Activated CD8-positive, alpha-beta T cell treated with anti-CD3 and anti-CD28 coated beads, Interleukin-2, amount 10 ng/mL, durations not matched to agents 7 days and 5 days (primary cell): ENCODE results near the gene ZSWIM6. TPM values are rescaled to one million over a fixed set of nuclear protein-coding genes. Genes with fewer than 3 reads are reported as not detected.

Experiments used
- ATAC-seq: fragments of 150-1000 bp; cut with Tn5 transposase; one replicate; pipeline ENCODE4 v1.10.0; 2021; ENCODE audit warnings: moderate library complexity
- CTCF ChIA-PET: fragments of 350-600 bp; sonication (Branson Sonifier 250); formaldehyde crosslinking; loops from one replicate; lab custom pipeline; 2021; ENCODE audit warnings: antibody characterized with exemption; lab: Charles Lee
- POLR2A ChIA-PET: fragments of 350-600 bp; sonication (Branson Sonifier 250); formaldehyde crosslinking; loops from one replicate; lab custom pipeline; 2021; ENCODE audit warnings: antibody characterized with exemption; lab: Charles Lee
- DNase-seq: peaks from one replicate; pipeline ENCODE4 v3.0.0-alpha.2; 2020
- H3K27ac Mint-ChIP-seq: one replicate; pipeline ENCODE4 v1.8.0; 2021; ENCODE audit warnings: mild to moderate bottlenecking, mixed read lengths
- H3K27me3 Mint-ChIP-seq: one replicate; pipeline ENCODE4 v1.8.0; 2021; ENCODE audit warnings: low read depth, mixed read lengths
- H3K36me3 Mint-ChIP-seq: one replicate; pipeline ENCODE4 v1.8.0; 2021; ENCODE audit warnings: low read depth, mixed read lengths
- H3K4me1 Mint-ChIP-seq: one replicate; pipeline ENCODE4 v1.8.0; 2021; ENCODE audit warnings: low read depth, mixed read lengths
- H3K4me3 Mint-ChIP-seq: one replicate; pipeline ENCODE4 v1.8.0; 2021; ENCODE audit warnings: mild to moderate bottlenecking, mixed read lengths
- H3K9me3 Mint-ChIP-seq: one replicate; pipeline ENCODE4 v1.8.0; 2022; ENCODE audit warnings: mixed read lengths; ENCODE audit not compliant: insufficient read depth
- total RNA-seq, 2 experiments: library from RNA; stranded (reverse); gene quantifications; one replicate each; pipeline ENCODE4 v1.2.3, GENCODE V29; 2021

ZSWIM6 gene
- total RNA-seq, 2 experiments from 2014 or later: 2.5 to 2.6 TPM

GRCh38 chr5:61352180-61352579 lies 20.1 kb downstream of the ZSWIM6 start:
- ATAC-seq (no peak), DNase-seq (no peak)
- ChIA-PET POLR2A (no interaction called here), CTCF (no interaction called here)
- Mint-ChIP-seq H3K27me3 (no peaks in the 10 kb centered on the region), H3K27ac (no peak overlapping the region), H3K4me1 (no peaks in the 10 kb centered on the region), H3K4me3 (no peak overlapping the region), H3K9me3 (no peaks in the 10 kb centered on the region), H3K36me3 (peaks cover 4% of the 10 kb centered on the region)

GRCh38 chr5:61352612-61353156 lies 20.6 kb downstream of the ZSWIM6 start:
- Mint-ChIP-seq H3K36me3 (peaks cover 4% of the 10 kb centered on the region), H3K4me3 (no peak overlapping the region), H3K9me3 (peaks cover under 1% of the 10 kb centered on the region), H3K4me1 (no peaks in the 10 kb centered on the region), H3K27ac (no peak overlapping the region), H3K27me3 (no peaks in the 10 kb centered on the region)
- ATAC-seq: no peak
- DNase-seq: no peak
- ChIA-PET POLR2A (no interaction called here), CTCF (interaction anchor here (1.1 kb wide), 1 partner anchor 305 kb away, joined by 3 read pairs; no protein-coding TSS in a partner anchor)

GRCh38 chr5:61353293-61353692 lies 21.2 kb downstream of the ZSWIM6 start:
- no peaks in the 10 kb centered on the region for H3K4me1 Mint-ChIP-seq
- no peak for DNase-seq
- peaks cover 4% of the 10 kb centered on the region for H3K36me3 Mint-ChIP-seq
- ChIA-PET POLR2A (no interaction called here), CTCF (interaction anchor here (1.1 kb wide), 1 partner anchor 304 kb away, joined by 3 read pairs; no protein-coding TSS in a partner anchor)
- H3K27me3 Mint-ChIP-seq: no peaks in the 10 kb centered on the region
- no peak for ATAC-seq
- peaks cover 6% of the 10 kb centered on the region for H3K9me3 Mint-ChIP-seq
- no peak overlapping the region for H3K4me3 Mint-ChIP-seq
- no peak overlapping the region for H3K27ac Mint-ChIP-seq

- peaks cover 6% of the 10 kb centered on the region for H3K9me3 Mint-ChIP-seq
- H3K36me3 Mint-ChIP-seq: peaks cover 4% of the 10 kb centered on the region
- ChIA-PET CTCF (no interaction called here), POLR2A (no interaction called here)
- H3K27ac Mint-ChIP-seq: no peak overlapping the region
- DNase-seq (no peak), ATAC-seq (no peak)
- H3K4me1 Mint-ChIP-seq: no peaks in the 10 kb centered on the region
- H3K27me3 Mint-ChIP-seq: no peaks in the 10 kb centered on the region
- H3K4me3 Mint-ChIP-seq: no peak overlapping the region
Measured at GRCh38 chr5:61354199-61354598, 22.1 kb downstream of the ZSWIM6 start.

GRCh38 chr5:61357745-61358144 lies 25.7 kb downstream of the ZSWIM6 start:
- DNase-seq (no peak), ATAC-seq (no peak)
- Mint-ChIP-seq H3K27me3 (no peaks in the 10 kb centered on the region), H3K36me3 (peaks cover 4% of the 10 kb centered on the region), H3K27ac (no peak overlapping the region), H3K4me1 (no peaks in the 10 kb centered on the region), H3K4me3 (no peak overlapping the region), H3K9me3 (peaks cover 6% of the 10 kb centered on the region)
- POLR2A ChIA-PET: no interaction called here
- CTCF ChIA-PET: interaction anchor here (0.9 to 1.3 kb wide), 4 partner anchors 9 to 13 kb away, joined by 3 to 6 read pairs (median 4); no protein-coding TSS in a partner anchor

- DNase-seq (no peak), ATAC-seq (no peak)
- ChIA-PET POLR2A (no interaction called here), CTCF (interaction anchor here (1.2 kb wide), 1 partner anchor 295 kb away, joined by 4 read pairs; no protein-coding TSS in a partner anchor)
- H3K4me3 Mint-ChIP-seq: no peak overlapping the region
- H3K27ac Mint-ChIP-seq: no peak overlapping the region
- H3K9me3 Mint-ChIP-seq: peaks cover 4% of the 10 kb centered on the region
- no peaks in the 10 kb centered on the region for H3K27me3 Mint-ChIP-seq
- H3K36me3 Mint-ChIP-seq: no peaks in the 10 kb centered on the region
- no peaks in the 10 kb centered on the region for H3K4me1 Mint-ChIP-seq
Measured at GRCh38 chr5:61362796-61363368, 30.8 kb downstream of the ZSWIM6 start.

- DNase-seq: no peak
- Mint-ChIP-seq H3K27me3 (no peaks in the 10 kb centered on the region), H3K9me3 (no peaks in the 10 kb centered on the region), H3K4me3 (no peak overlapping the region), H3K4me1 (no peaks in the 10 kb centered on the region), H3K36me3 (no peaks in the 10 kb centered on the region), H3K27ac (no peak overlapping the region)
- ChIA-PET CTCF (no interaction called here), POLR2A (no interaction called here)
- ATAC-seq: no peak
Measured at GRCh38 chr5:61363401-61364114, 31.5 kb downstream of the ZSWIM6 start.

GRCh38 chr5:61366497-61367240 lies 34.6 kb downstream of the ZSWIM6 start:
- H3K4me1 Mint-ChIP-seq: no peaks in the 10 kb centered on the region
- H3K4me3 Mint-ChIP-seq: no peak overlapping the region
- H3K27ac Mint-ChIP-seq: no peak overlapping the region
- ChIA-PET CTCF (interaction anchor here (1.3 kb wide), 1 partner anchor 9 kb away, joined by 6 read pairs; no protein-coding TSS in a partner anchor), POLR2A (no interaction called here)
- ATAC-seq (no peak), DNase-seq (no peak)
- H3K36me3 Mint-ChIP-seq: no peaks in the 10 kb centered on the region
- no peaks in the 10 kb centered on the region for H3K9me3 Mint-ChIP-seq
- H3K27me3 Mint-ChIP-seq: no peaks in the 10 kb centered on the region

- ChIA-PET CTCF (interaction anchor here (1.7 kb wide), 1 partner anchor 13 kb away, joined by 3 read pairs; no protein-coding TSS in a partner anchor), POLR2A (no interaction called here)
- no peaks in the 10 kb centered on the region for H3K36me3 Mint-ChIP-seq
- H3K27ac Mint-ChIP-seq: no peak overlapping the region
- no peaks in the 10 kb centered on the region for H3K4me1 Mint-ChIP-seq
- peaks cover 6% of the 10 kb centered on the region for H3K9me3 Mint-ChIP-seq
- ATAC-seq (no peak), DNase-seq (no peak)
- H3K27me3 Mint-ChIP-seq: no peaks in the 10 kb centered on the region
- H3K4me3 Mint-ChIP-seq: no peak overlapping the region
Measured at GRCh38 chr5:61370506-61370905, 38.4 kb downstream of the ZSWIM6 start.

- ATAC-seq: no peak
- CTCF ChIA-PET: interaction anchor here (1.7 kb wide), 1 partner anchor 14 kb away, joined by 3 read pairs; no protein-coding TSS in a partner anchor
Measured at GRCh38 chr5:61371474-61371873, 39.4 kb downstream of the ZSWIM6 start.

GRCh38 chr5:61379677-61380076 lies 47.6 kb downstream of the ZSWIM6 start:
- H3K27ac Mint-ChIP-seq: no peak overlapping the region
- H3K9me3 Mint-ChIP-seq: no peaks in the 10 kb centered on the region
- ATAC-seq: no peak
- no peak overlapping the region for H3K4me3 Mint-ChIP-seq
- no peaks in the 10 kb centered on the region for H3K36me3 Mint-ChIP-seq
- DNase-seq: no peak
- no peaks in the 10 kb centered on the region for H3K4me1 Mint-ChIP-seq
- H3K27me3 Mint-ChIP-seq: no peaks in the 10 kb centered on the region
- ChIA-PET POLR2A (no interaction called here), CTCF (no interaction called here)

More at GRCh38 chr5:61371474-61371873, 39.4 kb downstream of the ZSWIM6 start:
- Mint-ChIP-seq H3K27me3 (no peaks in the 10 kb centered on the region), H3K4me3 (no peak overlapping the region), H3K4me1 (no peaks in the 10 kb centered on the region), H3K9me3 (peaks cover 6% of the 10 kb centered on the region), H3K36me3 (no peaks in the 10 kb centered on the region), H3K27ac (no peak overlapping the region)
- POLR2A ChIA-PET: no interaction called here
- DNase-seq: no peak
